SIG-M5 (cell line): ENCODE data around the gene ATP2A2.
"Not testable (repeated sequence)": the region's sequence is repeated elsewhere in the genome, so short reads cannot be mapped to it uniquely, and the experiment has no call there.

Experiments
- DNase-seq: peaks from one replicate; lab custom pipeline; 2025; lab: John Stamatoyannopoulos, UW

Gene ATP2A2

DNA sequence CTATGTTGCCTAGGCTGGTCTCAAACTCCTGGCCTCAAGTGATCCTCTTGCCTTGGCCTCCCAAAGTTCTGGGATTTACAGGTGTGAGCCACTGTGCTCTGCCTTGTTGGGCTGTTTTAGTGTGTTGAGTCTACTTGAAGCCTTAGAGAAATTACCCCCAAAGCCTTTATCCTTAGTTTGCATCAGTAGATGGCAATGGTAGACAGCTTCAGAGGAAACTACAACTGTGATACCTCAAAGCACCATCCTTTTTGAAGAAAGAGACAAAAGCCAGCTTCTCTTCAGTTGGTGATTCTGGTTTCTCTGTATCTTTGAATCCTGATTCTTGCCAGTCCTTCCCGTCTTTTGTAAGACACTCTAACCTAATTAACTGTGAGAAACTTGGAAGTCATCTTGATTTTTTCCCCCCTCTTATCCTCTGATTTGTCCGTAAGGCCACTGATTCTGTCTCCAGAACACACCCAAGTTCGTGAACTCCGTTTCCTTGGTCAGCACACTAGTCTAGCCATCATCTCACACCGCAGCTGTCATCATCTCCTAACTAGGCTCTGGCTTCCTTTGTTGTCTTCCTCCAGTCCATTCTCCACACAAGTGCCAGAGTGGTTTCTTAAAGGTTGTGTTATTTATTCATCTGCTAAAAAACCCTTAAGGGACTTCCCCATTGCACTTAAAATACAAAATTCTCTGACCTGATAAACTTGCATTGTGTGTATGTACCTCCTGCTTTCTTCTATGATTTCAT is 20.2 kb downstream of the ATP2A2 start:
- DNase-seq, result no peak

DNA sequence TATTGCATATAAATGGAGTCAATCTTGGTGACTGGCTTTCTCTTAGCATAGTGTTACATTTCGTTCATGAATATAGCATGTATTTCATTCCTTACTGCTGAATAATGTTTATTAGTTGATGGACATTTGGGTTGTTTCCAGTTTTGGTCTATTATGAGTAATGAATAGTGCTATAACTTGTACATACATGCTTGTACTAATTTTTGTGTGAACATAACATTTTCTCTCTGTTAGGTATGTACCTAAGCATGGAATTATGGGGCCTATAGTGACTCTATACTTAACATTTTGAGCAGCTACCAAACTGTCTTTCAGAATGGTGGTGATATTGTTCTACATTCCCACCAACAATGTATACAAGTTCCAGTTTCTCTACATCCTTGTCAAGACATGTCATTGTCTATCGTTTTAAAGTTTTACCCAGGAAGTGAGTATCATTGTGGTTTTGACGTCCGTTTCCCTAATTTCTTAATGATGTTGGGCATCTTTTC is 23.1 kb downstream of the ATP2A2 start:
- no peak for DNase-seq

DNA sequence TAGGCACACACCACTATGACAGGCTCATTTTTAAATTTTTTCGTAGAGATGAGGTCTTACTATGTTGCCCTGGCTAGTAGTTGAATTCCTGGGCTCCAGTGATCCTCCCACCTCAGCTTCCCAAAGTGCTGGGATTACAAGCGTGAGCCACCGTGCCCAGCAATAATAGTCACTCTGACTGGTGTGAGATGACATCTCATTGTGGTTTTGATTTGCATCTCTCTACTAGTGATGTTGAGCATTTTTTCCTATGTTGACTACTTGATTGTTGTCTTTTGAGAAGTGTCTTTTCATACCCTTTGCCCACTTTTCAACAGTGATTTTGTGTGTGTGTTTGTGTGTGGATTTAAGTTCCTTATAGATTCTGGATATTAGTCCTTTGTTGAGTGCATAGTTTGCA is 26.3 kb downstream of the ATP2A2 start:
- DNase-seq, result no peak

DNA sequence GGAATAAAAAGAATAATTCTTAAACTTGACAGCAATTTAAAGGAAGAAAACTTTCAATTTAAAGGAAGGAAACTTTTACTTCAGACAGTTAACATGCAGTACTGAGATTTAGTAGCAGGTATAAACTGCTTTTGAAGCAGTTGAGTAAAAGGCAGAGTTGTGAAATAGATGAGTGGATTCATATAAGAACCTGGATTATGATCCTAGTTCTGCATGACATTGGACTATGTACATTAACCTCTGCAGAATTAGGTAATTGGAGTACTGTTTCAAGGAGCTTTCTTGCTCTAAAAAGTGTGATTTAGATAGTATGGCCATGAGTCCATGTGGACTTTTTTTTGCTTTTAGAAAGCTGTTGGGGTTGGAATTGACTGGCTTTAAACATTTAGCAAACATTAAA is 29.7 kb downstream of the ATP2A2 start:
- DNase-seq, result no peak

DNA sequence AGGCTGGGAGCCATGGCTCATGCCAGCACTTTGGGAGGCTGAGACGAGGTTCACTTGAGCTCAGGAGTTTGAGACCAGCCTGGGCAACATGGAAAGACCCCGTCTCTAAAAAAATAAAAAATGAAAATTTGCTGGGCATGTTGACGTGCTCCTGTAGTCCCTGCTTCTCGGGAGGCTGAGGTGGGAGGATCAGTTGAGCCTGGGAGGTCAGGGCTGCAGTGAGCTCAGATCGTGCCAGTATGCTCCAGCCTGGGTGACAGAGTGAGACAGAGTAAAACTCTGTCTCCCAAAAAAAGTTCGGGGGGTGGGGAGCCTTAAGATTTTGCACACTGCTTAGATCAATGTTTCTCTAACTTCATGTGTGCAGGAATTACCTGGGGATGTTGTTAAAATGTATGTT is 30.9 kb downstream of the ATP2A2 start:
- DNase-seq, result no peak

DNA sequence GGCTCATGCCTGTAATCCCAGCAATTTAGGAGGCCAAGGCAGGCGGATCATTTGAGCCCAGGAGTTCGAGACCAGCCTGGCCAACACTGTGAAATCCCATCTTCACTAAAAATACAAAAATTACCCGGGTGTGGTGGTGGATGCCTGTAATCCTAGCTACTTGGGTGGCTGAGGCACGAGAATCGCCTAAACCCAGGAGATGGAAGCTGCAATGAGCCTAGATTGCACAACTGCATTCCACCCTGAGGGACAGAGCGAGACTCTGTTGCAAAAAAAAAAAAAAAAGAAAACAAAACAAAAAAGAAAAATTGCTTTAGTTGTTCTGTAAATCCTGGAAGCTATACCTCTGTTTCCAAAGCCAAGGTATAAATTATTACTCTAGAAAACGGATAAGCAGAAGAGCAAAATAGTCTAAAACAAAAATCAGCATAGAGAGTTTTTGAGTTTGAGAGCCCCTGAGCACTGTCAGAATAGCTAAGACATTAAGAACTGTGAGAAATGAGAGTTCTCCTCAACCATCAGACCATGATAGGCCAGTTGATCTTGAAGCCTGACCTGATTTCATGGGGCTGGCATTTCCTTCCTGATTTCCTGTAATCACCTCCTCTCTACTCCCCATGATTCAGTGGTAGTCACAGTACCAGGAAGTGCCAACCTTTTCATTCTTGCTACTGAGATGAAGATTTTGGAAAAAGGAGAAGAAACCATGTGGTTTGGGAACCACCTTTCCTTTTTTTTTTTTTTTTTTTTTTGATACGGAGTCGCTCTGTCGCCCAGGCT is 31.7 kb downstream of the ATP2A2 start:
- no peak for DNase-seq

DNA sequence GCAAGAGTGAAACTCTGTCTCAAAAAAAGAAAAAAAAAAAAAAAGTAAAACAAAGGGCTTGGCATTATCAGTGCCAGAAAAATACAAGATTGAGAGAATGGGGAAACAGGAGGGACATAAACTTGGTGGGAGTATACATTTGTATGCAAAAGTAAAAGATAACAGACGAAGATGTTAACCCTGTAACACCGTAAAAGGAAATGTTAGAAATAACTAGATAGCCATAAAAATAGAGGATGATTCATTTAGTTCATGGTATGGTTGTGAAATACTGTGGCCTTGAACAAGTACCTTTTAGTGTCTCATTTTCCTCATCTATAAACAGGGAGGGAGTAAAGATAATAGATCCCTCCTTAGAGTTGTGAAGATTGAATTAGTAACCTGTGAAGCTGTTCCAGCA is 33.3 kb downstream of the ATP2A2 start:
- DNase-seq, result peak; percentile 87

DNA sequence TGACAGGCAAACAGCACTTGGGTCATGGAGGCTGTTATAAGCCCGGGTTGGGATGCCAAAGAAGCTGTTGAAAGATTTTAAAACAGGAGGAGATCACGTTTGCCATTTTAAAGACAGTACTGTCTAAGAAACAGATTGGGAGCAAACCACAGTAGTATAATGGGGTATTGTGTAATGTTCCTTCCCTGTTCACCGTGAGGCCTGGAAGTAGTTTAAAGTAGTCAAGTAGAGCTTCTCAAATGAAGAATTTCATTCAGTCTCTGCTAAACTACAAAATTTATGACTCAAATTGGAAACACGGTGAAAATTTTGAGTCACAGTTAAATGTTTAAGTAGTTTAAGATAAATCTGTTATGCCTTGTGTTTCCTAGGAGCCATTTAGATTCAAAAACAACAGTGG is 35.8 kb downstream of the ATP2A2 start:
- DNase-seq, result peak; percentile 34

DNA sequence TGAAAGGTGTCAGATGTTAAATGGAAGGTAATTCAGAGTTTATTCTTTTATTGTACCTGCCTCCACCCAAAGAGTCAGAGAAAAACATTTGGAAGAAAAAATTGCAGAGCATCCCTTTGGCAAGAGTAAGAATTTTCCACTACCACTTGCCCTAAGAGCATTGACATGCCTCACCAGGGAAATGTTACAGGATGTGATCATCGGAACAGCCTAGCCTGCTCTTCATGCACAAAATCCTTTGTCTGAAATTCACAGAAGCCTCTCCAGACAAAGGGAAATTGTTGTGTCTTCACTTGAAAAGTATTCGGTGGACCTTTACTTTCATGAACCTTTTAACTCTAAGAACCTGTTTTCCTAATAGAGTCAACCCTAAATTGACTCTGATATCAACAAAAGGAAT is 36.9 kb downstream of the ATP2A2 start:
- DNase-seq, result no peak

DNA sequence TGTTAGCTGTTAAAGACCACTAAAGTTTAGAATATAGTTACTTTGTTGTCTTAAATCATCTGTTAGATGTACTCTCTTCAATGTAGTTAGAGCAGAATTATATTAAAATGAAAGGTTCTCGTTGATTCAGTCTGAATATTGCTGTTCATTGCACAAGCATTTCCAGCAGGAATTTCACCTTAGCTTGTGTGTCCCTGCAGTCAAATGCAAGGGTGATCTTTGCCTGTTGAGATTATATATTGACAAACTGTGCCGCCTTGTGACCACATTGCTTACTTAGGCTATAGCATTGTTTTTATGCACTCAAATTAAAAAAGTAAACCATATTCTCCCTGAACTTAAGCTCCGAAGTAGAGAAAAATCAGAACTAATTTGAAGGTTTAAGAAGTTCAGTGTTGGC is 39.5 kb downstream of the ATP2A2 start:
- DNase-seq, result no peak

DNA sequence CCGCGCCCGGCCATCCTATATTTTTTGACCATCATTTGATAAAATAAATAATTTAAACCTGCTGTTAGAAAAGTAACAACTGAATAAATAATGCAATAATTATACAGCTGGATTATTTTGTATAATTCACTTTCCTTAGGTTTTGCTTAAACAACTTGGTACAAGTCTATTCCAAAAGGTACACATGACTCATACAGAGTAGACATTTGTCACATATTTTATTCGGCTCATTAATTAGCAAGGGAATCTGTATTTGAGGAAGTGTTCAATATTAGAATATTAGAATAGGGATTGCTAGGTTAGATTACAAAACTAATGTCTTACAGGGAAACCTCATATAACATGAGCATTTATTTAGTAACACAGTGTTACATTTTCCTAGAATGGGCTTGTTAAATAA is 48.7 kb downstream of the ATP2A2 start:
- DNase-seq, result no peak

DNA sequence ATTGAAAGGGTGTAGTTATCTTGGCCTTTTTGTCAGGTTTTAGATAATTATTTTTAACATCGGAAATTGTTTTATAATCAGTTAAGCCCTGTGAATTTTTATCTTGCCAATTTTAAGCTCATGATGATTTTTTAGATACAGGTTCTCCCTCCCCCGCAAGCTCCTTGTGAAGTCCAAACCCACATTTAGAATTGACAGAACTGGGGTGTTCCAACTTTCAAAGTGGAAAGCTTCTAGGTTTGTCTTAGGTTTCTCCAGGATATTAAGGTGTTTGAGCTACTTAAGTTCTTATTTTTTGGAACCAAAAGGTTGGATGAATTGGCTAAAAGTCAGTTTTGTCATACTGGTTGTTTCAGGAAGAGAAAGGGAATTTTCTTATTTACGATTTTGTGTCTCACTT is 49.1 kb downstream of the ATP2A2 start:
- DNase-seq, result no peak

DNA sequence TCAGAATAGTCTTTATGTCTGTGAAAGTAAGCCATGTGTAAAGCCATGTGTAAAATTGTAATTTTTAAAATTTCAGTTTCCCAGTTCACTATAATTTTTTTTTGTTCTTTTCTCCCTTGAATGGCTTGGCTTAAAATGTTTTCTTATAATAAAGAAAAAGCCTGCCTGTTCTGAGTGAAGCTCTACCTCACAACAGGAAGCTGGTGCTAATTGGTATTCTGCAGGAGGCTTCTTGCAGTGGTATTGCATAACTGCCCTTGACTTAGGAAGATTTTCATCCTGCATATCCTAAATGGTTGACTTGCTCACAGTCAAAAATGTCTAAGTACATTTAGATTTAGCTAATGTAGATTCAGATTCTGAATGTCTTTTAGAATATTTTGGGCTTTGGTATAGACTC is 49.5 kb downstream of the ATP2A2 start:
- DNase-seq, result no peak

DNA sequence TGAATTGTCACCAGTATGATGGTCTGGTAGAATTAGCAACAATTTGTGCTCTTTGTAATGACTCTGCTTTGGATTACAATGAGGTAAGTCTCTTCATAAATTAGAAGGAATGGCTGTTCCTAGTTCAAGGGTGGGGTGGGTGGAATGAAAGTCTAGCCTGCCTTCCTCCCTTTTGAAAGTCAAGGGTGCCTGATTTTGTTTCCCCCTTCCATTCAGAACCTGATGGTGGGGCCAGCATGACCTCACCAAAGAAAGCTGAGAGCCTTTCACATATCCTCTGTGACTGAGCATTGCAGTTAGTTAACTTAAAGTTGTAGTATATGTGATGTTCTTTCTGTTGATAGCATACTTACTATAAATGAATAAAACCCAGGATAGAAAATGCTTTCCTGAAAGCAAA is 52.2 kb downstream of the ATP2A2 start:
- DNase-seq, result no peak

DNA sequence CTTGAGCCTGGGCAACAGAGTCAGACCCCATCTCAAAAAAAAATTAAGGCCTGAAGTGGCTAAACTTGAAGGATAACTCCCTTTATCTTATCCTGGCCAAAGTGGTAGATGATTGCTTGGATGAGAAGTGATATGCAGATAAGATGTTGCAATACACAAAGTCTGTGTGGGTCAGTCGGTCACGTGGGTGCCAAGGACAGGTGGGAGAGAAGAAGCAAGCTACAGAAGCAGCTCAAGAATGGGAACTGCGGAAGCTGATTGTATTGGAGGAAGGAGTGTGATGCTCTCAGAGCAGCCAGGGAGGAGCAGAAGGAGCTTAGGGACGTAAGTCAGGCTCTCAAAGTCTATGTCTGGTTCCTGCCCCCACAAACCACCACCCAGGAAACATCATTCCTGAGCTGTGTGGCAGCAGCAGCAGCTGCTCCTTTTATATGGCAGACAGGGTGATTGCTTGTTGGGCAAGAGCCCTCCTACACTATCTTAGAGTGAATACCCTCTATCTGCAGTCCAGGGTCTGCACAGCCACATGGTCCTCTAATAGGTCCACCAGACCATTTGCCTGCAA is 54.5 kb downstream of the ATP2A2 start:
- DNase-seq, result no peak

DNA sequence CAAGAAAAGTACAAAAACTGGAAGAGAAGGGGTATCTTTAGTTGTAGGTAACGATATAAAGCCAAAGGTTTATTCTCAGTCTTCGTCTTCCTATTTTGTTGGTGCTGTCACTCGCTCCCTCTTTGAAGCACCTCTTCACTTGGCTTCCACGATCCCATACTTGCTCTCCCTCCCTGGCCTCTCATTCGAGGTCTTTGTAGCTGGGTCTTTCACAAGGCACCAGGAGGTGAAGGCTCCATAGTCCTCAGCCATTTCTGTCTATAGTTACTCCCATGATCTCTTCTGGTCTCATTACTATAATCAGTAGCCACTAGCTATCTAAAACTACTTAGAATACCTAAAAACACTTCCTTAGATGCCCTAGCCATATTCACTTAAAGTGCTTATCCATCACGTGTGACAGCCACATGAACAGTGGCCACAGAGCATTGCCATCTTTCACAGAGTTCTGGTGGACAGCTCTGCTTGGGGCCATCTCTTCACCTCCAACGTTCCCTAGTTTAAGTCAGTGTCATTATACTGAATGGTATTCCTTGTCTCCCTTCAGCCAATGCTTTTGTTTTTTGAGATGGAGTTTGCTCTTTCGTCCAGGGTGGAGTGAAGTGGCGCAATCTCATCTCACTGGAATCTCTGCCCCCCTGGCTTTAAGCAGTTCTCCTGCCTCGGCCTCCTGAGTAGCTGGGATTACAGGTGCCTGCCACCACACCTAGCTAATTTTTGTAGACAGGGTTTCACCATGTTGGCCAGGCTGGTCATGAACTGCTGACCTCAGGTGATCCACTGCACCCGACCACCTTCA is 57.1 kb downstream of the ATP2A2 start:
- no peak for DNase-seq

DNA sequence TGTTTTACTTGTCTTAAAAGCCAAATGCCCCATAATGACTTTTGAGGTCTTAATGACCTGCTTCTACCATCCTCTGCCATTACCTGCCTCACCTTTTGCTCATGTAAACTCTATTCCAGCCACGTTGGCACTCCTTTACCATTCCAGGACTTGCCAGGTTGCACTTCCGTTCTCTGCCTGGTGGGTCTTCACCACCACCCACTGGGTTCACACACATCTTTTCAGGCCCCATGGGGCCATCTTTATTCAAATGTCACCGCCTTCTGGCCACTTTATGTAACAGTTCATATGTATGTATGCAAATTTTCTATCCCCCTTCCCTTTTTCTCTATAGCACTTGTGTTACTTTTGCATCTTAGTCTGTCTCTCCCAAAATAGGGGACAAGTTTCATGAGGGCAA is 57.7 kb downstream of the ATP2A2 start:
- no peak for DNase-seq

DNA sequence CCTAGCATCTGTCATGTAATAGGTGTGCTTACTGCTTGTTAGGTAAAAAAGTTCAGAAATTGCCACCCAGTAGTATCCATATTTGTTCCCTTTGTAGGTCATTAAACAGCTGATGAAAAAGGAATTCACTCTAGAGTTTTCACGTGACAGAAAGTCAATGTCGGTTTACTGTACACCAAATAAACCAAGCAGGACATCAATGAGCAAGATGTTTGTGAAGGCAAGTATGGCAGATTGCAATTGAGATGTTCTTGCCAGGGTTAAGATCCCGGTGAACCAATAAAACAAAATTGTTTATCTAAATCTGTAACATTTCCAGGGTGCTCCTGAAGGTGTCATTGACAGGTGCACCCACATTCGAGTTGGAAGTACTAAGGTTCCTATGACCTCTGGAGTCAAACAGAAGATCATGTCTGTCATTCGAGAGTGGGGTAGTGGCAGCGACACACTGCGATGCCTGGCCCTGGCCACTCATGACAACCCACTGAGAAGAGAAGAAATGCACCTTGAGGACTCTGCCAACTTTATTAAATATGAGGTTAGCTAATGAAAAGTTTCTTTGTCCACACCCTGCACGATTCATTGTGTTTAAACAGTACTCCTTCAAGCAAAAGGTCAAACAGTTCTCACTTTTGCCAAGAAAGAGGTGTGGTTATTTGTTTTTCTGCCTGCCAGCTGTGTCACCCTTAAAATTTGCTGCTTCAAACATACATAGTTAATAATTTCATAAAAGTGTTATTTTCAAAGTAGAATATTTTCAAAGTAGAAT is 58.3 kb downstream of the ATP2A2 start:
- no peak for DNase-seq

DNA sequence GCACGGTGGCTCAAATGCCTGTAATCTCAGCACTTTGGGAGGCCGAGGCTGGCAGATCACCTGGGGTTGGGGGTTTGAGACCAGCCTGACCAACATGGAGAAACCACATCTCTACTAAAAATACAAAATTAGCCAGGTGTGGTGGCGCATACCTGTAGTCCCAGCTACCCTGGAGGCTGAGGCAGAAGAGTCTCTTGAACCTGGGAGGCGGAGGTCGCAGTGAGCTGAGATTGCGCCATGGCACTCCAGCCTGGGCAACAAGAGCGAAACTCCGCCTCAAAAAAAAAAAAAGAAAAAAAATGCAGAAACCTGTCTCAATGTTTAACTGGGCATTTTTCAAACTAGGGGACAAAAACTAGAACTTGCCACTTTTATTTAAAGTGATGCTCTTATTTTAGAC is 59.2 kb downstream of the ATP2A2 start:
- DNase-seq, result not testable (repeated sequence)

DNA sequence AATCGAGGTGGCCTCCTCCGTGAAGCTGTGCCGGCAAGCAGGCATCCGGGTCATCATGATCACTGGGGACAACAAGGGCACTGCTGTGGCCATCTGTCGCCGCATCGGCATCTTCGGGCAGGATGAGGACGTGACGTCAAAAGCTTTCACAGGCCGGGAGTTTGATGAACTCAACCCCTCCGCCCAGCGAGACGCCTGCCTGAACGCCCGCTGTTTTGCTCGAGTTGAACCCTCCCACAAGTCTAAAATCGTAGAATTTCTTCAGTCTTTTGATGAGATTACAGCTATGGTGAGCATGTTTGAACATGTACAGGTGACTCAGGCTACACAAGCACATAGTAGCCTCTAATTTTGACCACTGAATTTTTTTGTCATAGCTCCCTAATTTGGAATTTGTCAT is 59.7 kb downstream of the ATP2A2 start:
- DNase-seq, result no peak

DNA sequence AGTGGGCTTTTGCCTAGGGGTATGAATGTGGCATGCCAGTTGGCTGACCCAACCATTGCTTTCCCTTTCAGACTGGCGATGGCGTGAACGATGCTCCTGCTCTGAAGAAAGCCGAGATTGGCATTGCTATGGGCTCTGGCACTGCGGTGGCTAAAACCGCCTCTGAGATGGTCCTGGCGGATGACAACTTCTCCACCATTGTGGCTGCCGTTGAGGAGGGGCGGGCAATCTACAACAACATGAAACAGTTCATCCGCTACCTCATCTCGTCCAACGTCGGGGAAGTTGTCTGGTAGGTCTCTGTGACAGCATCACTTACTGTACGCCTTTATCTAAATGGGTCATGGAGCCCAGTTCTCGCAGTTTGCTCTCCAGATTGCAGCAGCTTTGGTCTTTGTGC is 61.1 kb downstream of the ATP2A2 start:
- DNase-seq, result no peak

DNA sequence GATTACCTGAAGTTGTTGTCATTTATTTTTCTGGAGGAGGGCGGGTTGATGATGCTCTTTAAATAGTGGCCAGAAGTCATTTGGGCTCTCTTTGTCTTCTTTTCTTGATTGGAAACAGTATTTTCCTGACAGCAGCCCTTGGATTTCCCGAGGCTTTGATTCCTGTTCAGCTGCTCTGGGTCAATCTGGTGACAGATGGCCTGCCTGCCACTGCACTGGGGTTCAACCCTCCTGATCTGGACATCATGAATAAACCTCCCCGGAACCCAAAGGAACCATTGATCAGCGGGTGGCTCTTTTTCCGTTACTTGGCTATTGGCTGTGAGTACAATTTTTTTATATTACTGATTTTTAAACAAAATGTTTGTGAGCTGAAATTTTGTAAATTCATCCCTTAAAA is 62.1 kb downstream of the ATP2A2 start:
- no peak for DNase-seq
